Measurements from ENCODE around the gene CACNB2.

DNA sequence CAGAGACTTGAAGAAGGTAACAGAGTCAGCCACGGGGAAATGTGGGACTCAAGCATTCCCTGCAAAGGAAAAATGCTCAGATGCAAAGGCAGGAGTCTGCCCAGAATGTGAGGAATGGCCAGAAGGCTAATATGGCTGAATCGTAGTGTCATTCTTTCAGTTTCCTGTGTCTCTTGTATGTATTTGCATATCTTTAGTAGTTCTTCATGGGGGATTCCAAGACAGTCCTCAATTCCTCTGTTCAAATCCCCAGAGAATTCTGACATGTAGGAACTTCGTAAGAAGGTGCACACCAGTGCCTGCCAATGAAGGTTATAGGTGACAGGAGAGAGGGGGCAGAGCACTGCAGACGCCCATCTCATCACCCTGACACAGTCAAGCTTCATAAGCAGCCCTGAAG is 154.4 kb downstream of the CACNB2 start:
- TF ChIP-seq POLR2A (IDR thresholded peaks at IDR 0.05; ENCODE audit: low read depth, low read length), result no peak
- no peak for TF ChIP-seq POLR2AphosphoS5 (IDR thresholded peaks at IDR 0.05; ENCODE audit: low read depth, low read length)
